ENCODE data around the gene ARSI. TPM values are rescaled to one million over a fixed set of nuclear protein-coding genes. Genes with fewer than 3 reads are reported as not detected.

ARSI gene
- total RNA-seq, 3 donors from 2014 or later: 0.41 to 1.6 (median 0.63) TPM

DNA sequence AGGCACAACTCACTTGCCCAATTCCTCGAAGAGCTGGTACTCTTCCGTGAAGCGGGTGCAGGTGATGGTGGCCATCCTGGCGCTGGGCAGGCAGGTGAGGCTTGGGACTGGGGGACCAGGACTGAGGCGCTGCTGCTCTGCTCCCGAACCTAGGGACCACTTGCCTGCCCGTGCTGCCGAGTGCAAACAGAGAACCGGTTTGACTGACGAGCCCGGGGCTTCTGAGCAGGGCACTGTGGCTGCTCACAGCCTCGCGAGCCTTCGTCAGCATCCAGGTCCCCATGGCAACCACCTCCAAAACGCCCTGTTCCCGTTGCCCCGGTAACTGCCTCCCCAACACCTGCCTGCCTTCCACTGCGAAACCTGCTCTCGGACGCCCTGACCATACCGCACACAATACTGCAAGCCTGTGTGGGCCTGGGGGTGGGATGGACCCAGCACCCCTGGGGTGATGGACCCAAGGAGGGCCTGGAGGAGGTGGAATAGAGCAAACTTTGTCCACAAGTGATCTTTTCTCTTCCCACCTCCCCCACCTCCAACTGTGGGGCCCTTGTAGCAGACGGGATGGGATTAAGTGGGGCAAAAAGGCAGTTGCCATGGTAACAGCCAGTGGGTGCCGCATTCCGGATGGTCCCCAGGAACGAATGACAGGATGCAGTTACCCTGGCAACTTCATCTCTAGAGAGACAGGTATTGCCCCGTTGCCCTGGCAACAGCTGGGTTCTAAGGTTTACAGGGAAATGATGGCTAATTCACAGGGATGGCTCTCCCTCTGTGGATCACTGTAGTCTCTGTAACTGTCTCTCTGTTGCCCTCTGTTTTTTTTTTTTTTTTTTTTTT is 12.9 kb downstream of the ARSI start, which contains the start of gene CAMK2A:
TSS of gene CAMK2A (minus strand) at position 223 of the 840 bp plus-strand sequence. CDS start at position 75, 148 bp downstream.
- TF ChIP-seq, protein P1, sequence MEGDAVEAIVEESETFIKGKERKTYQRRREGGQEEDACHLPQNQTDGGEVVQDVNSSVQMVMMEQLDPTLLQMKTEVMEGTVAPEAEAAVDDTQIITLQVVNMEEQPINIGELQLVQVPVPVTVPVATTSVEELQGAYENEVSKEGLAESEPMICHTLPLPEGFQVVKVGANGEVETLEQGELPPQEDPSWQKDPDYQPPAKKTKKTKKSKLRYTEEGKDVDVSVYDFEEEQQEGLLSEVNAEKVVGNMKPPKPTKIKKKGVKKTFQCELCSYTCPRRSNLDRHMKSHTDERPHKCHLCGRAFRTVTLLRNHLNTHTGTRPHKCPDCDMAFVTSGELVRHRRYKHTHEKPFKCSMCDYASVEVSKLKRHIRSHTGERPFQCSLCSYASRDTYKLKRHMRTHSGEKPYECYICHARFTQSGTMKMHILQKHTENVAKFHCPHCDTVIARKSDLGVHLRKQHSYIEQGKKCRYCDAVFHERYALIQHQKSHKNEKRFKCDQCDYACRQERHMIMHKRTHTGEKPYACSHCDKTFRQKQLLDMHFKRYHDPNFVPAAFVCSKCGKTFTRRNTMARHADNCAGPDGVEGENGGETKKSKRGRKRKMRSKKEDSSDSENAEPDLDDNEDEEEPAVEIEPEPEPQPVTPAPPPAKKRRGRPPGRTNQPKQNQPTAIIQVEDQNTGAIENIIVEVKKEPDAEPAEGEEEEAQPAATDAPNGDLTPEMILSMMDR (IDR thresholded peaks at IDR 0.05): no peak
- ATAC-seq: no peak
- intact Hi-C loops (cut with DNase I, micrococcal nuclease): no loop called here
- no peak for DNase-seq
- H3K4me1 ChIP-seq (ENCODE audit: low read depth): no peaks in the 10 kb centered on the region
- H3K4me3 ChIP-seq: no peak within 1 kb of the TSS
- no peaks in the 10 kb centered on the region for H3K36me3 ChIP-seq (ENCODE audit: low read depth)
- H3K9me3 ChIP-seq: no peaks in the 10 kb centered on the region

DNA sequence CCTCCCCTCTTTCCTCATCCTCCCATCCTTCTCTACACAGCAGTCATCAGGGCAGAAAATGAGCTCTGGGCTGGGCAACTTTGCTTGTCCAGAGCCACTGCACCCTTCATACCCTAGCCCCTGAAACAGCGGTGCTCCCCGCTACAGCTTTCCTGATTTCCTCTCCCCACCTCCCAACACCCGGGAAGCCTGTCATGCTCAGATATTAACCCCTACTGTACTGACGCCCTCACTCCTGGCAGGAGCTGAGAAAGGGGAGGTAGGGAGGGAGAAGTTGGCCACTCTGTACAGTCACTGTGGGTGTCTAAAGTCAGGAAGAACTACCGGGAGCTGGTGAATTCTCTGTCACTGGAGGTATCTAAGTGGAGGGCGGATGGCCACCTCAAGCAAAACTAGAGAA is 13.9 kb downstream of the ARSI start:
- intact Hi-C loops (cut with DNase I, micrococcal nuclease): no loop called here
- Histone ChIP-seq H3K9me3 (no peaks in the 10 kb centered on the region), H3K4me3 (no peak overlapping the region), H3K36me3 (ENCODE audit: low read depth) (no peaks in the 10 kb centered on the region), H3K4me1 (ENCODE audit: low read depth) (no peaks in the 10 kb centered on the region)
- no peak for ATAC-seq
- TF ChIP-seq, protein P1 (IDR thresholded peaks at IDR 0.05): no peak
- no peak for DNase-seq

DNA sequence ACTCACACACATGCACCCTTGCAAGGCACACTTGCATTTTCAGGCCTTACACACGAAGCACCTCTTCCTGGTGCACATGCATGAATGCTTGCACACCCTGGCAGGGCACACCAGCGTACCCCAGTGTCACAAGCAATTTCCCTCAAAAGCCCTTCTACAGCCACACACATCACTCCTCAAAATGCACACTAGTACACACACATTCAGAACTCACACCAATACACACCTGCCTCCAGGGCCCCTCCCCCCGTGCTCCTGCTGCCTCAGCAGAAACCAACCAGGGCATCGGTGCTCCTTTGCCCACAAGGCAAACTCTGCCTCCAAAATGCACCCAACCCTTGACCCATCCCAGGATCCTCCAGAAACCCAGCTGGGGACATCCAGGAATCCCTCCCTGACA is 14.3 kb downstream of the ARSI start:
- ATAC-seq (no peak), DNase-seq (no peak)
- Histone ChIP-seq H3K4me3 (no peak overlapping the region), H3K36me3 (ENCODE audit: low read depth) (no peaks in the 10 kb centered on the region), H3K9me3 (no peaks in the 10 kb centered on the region), H3K4me1 (ENCODE audit: low read depth) (no peaks in the 10 kb centered on the region)
- intact Hi-C loops (cut with DNase I, micrococcal nuclease): no loop called here
- TF ChIP-seq, protein P1 (IDR thresholded peaks at IDR 0.05): no peak

DNA sequence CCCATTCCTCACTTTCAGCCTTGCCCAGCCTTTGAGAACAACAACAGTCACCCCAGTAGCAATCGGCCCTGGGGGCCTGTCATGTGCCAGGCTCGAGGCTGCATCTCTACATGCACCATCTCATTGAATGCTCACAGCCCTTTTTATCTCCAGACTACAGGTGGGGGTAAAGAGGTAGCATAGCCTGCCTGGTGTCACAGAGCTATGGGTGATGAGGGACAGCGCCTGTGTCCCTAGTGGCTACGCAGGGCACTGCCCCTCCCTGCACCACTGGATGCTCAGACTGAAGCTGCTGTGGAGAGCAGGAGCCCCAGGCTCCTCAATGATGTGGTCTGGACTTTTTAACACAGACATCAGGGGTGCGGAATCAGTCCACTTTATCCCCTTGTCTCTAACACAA is 15.9 kb downstream of the ARSI start:
- TF ChIP-seq, protein P1 (IDR thresholded peaks at IDR 0.05): no peak
- peak; percentile 77 for ATAC-seq
- intact Hi-C loops (cut with DNase I, micrococcal nuclease): no loop called here
- DNase-seq: peak in 1 of 3 donors; percentile 22
- Histone ChIP-seq H3K36me3 (ENCODE audit: low read depth) (no peaks in the 10 kb centered on the region), H3K4me3 (no peak overlapping the region), H3K9me3 (no peaks in the 10 kb centered on the region), H3K4me1 (ENCODE audit: low read depth) (no peaks in the 10 kb centered on the region)

DNA sequence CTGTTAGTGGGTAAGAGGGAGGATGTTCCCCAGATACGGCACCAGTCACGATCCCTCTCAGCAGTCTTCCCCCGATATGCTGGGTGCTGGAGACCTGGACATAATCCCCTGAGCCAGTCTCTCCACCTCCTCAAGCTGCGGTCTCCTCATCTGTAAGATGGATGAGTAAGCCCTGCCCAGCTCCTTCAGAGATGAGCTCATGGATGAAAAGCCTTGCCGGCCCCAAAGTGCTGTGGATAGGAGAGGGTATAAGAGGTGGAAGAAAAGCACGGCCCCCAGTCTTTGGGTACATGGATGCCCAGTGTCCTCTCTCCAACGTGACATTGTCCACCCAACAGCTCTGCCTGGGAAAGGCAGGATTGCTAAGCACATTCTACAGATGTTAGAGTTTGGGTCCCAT is 17.6 kb downstream of the ARSI start:
- H3K36me3 ChIP-seq (ENCODE audit: low read depth): no peaks in the 10 kb centered on the region
- H3K9me3 ChIP-seq: no peaks in the 10 kb centered on the region
- no peak overlapping the region for H3K4me3 ChIP-seq
- no peaks in the 10 kb centered on the region for H3K4me1 ChIP-seq (ENCODE audit: low read depth)
- no peak for DNase-seq
- TF ChIP-seq, protein P1 (IDR thresholded peaks at IDR 0.05): no peak
- intact Hi-C loops (cut with DNase I, micrococcal nuclease): no loop called here
- ATAC-seq: no peak

Data from mucosa of descending colon (tissue), 3 donors.